Naive B cell (primary cell): ENCODE results near the gene RPS6KA4. TPM values are rescaled to one million over a fixed set of nuclear protein-coding genes. Genes with fewer than 3 reads are reported as not detected.

Source experiments
- ATAC-seq, 2 donors: fragments of 150-1000 bp; cut with Tn5 transposase; 2 replicates each; pipeline ENCODE4 v1.10.0; 2021; ENCODE audit warnings: low read depth in 2 of 2, mild to moderate bottlenecking in 2 of 2, moderate library complexity in 2 of 2
- DNase-seq: peaks from one replicate; pipeline ENCODE4 v3.0.0; 2022
- H3K27ac Mint-ChIP-seq, 6 donors: one replicate each; pipeline ENCODE4 v1.8.0; 2020 to 2022; ENCODE audit warnings: mild to moderate bottlenecking in 6 of 6, mixed read lengths in 6 of 6, moderate library complexity in 5 of 6, inconsistent platforms in 2 of 6
- H3K27me3 Mint-ChIP-seq, 3 donors: one replicate each; pipeline ENCODE4 v1.8.0; 2021 to 2022; ENCODE audit warnings: mixed read lengths in 3 of 3, mild to moderate bottlenecking in 1 of 3
- H3K36me3 Mint-ChIP-seq, 2 donors: one replicate each; pipeline ENCODE4 v1.8.0; 2020 to 2022; ENCODE audit warnings: mixed read lengths in 2 of 2, inconsistent platforms in 1 of 2, mild to moderate bottlenecking in 1 of 2
- H3K4me1 Mint-ChIP-seq, 3 donors: one replicate each; pipeline ENCODE4 v1.8.0; 2020 to 2022; ENCODE audit warnings: mixed read lengths in 3 of 3, inconsistent platforms in 1 of 3, mild to moderate bottlenecking in 1 of 3, moderate library complexity in 1 of 3
- H3K4me3 Mint-ChIP-seq, 8 donors: one replicate each; pipeline ENCODE4 v1.8.0; 2020 to 2022; ENCODE audit warnings: mild to moderate bottlenecking in 8 of 8, mixed read lengths in 8 of 8, moderate library complexity in 8 of 8, inconsistent platforms in 2 of 8
- H3K9me3 Mint-ChIP-seq, 7 donors: one replicate each; pipeline ENCODE4 v1.8.0; 2020 to 2022; ENCODE audit warnings: mixed read lengths in 7 of 7, mild to moderate bottlenecking in 5 of 7, inconsistent platforms in 2 of 7, moderate library complexity in 1 of 7
- polyA plus RNA-seq, 6 donors: library from polyadenylated mRNA; unstranded; fragments of 300-500 nt; fragmentation: Illumina TruSeq; gene quantifications; one replicate each; pipeline ENCODE4 v1.2.3, GENCODE V29; 2021; ENCODE audit warnings: low read depth in 6 of 6

RPS6KA4 gene
- polyA plus RNA-seq, 6 donors from 2014 or later = 1.1 to 8.3 (median 4.8) TPM

- Mint-ChIP-seq H3K36me3 (no peaks in the 10 kb centered on the region), H3K4me3 (no peak overlapping the region), H3K27ac (no peak overlapping the region), H3K27me3 (peaks cover 0 to 6% (median 6%) of the 10 kb centered on the region in 3 donors), H3K4me1 (peaks cover 5 to 19% (median 17%) of the 10 kb centered on the region in 3 donors), H3K9me3 (peaks cover 0 to 3% (median 0%) of the 10 kb centered on the region in 7 donors)
- ATAC-seq (no peak), DNase-seq (no peak)
Measured at GRCh38 chr11:64383580-64383979, 24.6 kb downstream of the RPS6KA4 start.

- H3K27ac Mint-ChIP-seq = no peak overlapping the region
- H3K4me1 Mint-ChIP-seq = peaks cover 5 to 19% (median 17%) of the 10 kb centered on the region in 3 donors
- ATAC-seq = no peak
Measured at GRCh38 chr11:64384028-64384737, 25.2 kb downstream of the RPS6KA4 start.

DNA sequence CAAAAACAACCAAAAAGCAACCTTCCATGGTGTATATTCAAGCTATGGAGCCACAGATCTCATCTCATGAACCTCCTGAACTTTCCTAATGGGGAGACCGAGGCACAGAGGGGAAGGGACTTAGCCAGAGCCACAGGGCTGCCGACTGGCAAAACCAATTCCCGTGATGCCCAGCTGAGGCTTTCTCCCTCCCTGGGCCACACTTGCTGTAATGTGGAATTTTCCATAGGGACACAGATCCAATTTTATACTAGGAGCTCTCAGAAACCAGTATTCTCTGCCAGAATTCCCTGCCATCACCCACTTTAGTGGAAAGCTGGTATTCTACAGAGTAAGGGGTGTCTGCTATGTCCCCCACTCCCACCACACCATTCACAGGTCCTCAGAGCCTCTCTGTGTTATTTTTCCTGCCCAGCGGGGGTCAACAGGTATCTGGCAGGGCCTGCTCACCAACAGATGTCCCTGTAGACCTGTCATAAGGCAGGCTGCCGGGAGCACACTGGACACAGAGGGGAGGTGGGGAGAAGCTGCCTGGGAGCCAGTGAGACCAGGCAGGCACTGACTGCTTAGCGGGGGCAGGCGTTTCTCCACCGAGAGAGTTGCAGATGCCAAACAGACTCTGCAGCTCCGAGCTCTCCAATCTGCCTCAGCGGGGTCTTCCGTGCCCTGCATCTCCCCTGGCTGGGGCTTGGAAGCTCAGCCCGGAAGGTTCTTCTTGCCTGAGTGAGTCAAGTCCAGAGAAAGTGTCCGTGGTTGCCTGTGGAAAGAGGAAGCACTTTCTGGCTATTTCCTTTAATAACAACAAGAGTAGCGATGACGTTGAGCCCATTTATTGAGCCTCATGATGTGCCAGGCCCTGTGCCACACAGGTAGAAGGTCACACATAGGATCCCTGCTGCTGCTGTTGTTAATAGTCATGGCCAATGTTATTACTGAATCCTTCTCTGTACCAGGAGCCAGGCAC is 26.3 kb downstream of the RPS6KA4 start:
- Mint-ChIP-seq H3K9me3 (peaks cover 0 to 11% (median 0%) of the 10 kb centered on the region in 7 donors), H3K27me3 (peaks cover 3 to 17% (median 6%) of the 10 kb centered on the region in 3 donors), H3K4me1 (peaks cover 8 to 20% (median 17%) of the 10 kb centered on the region in 3 donors), H3K27ac (peak overlapping the region in 2 of 6 donors; percentile 70 to 74), H3K4me3 (no peak overlapping the region), H3K36me3 (peaks cover 0 to 9% of the 10 kb centered on the region in 2 donors)
- DNase-seq (no peak), ATAC-seq (peak in 1 of 2 donors; percentile 21)

More at GRCh38 chr11:64384028-64384737, 25.2 kb downstream of the RPS6KA4 start:
- Mint-ChIP-seq H3K36me3 (no peaks in the 10 kb centered on the region), H3K9me3 (peaks cover 0 to 3% (median 0%) of the 10 kb centered on the region in 7 donors), H3K4me3 (no peak overlapping the region), H3K27me3 (peaks cover 1 to 7% (median 6%) of the 10 kb centered on the region in 3 donors)
- DNase-seq = no peak

GRCh38 chr11:64385945-64386704 is 27.2 kb downstream of the RPS6KA4 start:
- H3K36me3 Mint-ChIP-seq = peaks cover 0 to 12% of the 10 kb centered on the region in 2 donors
- H3K27ac Mint-ChIP-seq = peak overlapping the region in 2 of 6 donors; percentile 32 to 52
- peaks cover 0 to 12% (median 0%) of the 10 kb centered on the region in 7 donors for H3K9me3 Mint-ChIP-seq
- ATAC-seq (no peak), DNase-seq (no peak)
- H3K4me1 Mint-ChIP-seq = peaks cover 10 to 29% (median 17%) of the 10 kb centered on the region in 3 donors
- H3K4me3 Mint-ChIP-seq = peak overlapping the region in 1 of 8 donors; percentile 22
- H3K27me3 Mint-ChIP-seq = peaks cover 6 to 17% (median 8%) of the 10 kb centered on the region in 3 donors

GRCh38 chr11:64387916-64388315 is 29.0 kb downstream of the RPS6KA4 start:
- no peak overlapping the region for H3K4me3 Mint-ChIP-seq
- no peak overlapping the region for H3K27ac Mint-ChIP-seq
- peaks cover 6 to 17% (median 8%) of the 10 kb centered on the region in 3 donors for H3K27me3 Mint-ChIP-seq
- H3K36me3 Mint-ChIP-seq = peaks cover 0 to 12% of the 10 kb centered on the region in 2 donors
- H3K4me1 Mint-ChIP-seq = peaks cover 10 to 36% (median 17%) of the 10 kb centered on the region in 3 donors
- ATAC-seq = no peak
- H3K9me3 Mint-ChIP-seq = peaks cover 0 to 12% (median 0%) of the 10 kb centered on the region in 7 donors
- DNase-seq = no peak

DNA sequence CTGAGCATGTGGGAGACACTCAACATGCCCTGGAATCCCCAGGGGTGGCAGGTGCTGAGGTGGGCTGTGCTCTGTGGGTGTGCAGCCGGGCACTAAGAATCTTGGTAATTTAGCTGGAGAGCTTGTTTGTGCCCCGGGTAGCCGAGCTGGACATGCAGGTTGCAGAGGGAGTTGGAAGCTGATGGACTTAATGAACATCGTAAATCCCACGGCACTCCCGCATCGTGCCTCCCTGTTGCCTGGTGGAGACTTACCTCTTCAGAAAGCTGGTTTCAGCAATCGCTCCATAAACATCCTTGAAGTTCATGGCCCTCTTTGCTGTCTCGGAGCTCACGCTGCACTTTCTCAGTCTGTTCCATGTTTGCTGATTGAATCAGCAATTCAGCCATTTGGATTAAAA is 29.9 kb downstream of the RPS6KA4 start:
- H3K4me1 Mint-ChIP-seq = peaks cover 10 to 36% (median 17%) of the 10 kb centered on the region in 3 donors
- H3K9me3 Mint-ChIP-seq = peaks cover 0 to 12% (median 0%) of the 10 kb centered on the region in 7 donors
- H3K27me3 Mint-ChIP-seq = peaks cover 6 to 17% (median 8%) of the 10 kb centered on the region in 3 donors
- no peak overlapping the region for H3K4me3 Mint-ChIP-seq
- ATAC-seq (no peak), DNase-seq (no peak)
- no peak overlapping the region for H3K27ac Mint-ChIP-seq
- H3K36me3 Mint-ChIP-seq = peaks cover 0 to 12% of the 10 kb centered on the region in 2 donors

- ATAC-seq (no peak), DNase-seq (no peak)
- peaks cover 11 to 17% (median 13%) of the 10 kb centered on the region in 3 donors for H3K27me3 Mint-ChIP-seq
- H3K4me1 Mint-ChIP-seq = peaks cover 10 to 36% (median 17%) of the 10 kb centered on the region in 3 donors
- no peak overlapping the region for H3K4me3 Mint-ChIP-seq
- H3K36me3 Mint-ChIP-seq = peaks cover 0 to 12% of the 10 kb centered on the region in 2 donors
- H3K27ac Mint-ChIP-seq = peak overlapping the region in 1 of 6 donors; percentile 45
- H3K9me3 Mint-ChIP-seq = peaks cover 0 to 12% (median 0%) of the 10 kb centered on the region in 7 donors
Measured at GRCh38 chr11:64389851-64390250, 30.9 kb downstream of the RPS6KA4 start.

- Mint-ChIP-seq H3K27ac (peak overlapping the region in 1 of 6 donors; percentile 65), H3K4me3 (peak overlapping the region in 2 of 8 donors; percentile 56 to 59), H3K4me1 (peaks cover 6 to 34% (median 15%) of the 10 kb centered on the region in 3 donors), H3K9me3 (peaks cover 0 to 12% (median 0%) of the 10 kb centered on the region in 7 donors), H3K27me3 (peaks cover 17 to 22% (median 17%) of the 10 kb centered on the region in 3 donors), H3K36me3 (peaks cover 0 to 12% of the 10 kb centered on the region in 2 donors)
- ATAC-seq = no peak
- no peak for DNase-seq
Measured at GRCh38 chr11:64390558-64390957, 31.6 kb downstream of the RPS6KA4 start.

GRCh38 chr11:64391839-64392238 is 32.9 kb downstream of the RPS6KA4 start:
- ATAC-seq (no peak), DNase-seq (no peak)
- Mint-ChIP-seq H3K9me3 (peaks cover 0 to 12% (median 0%) of the 10 kb centered on the region in 7 donors), H3K36me3 (peaks cover 0 to 12% of the 10 kb centered on the region in 2 donors), H3K4me3 (no peak overlapping the region), H3K4me1 (peaks cover 8 to 31% (median 11%) of the 10 kb centered on the region in 3 donors), H3K27ac (no peak overlapping the region), H3K27me3 (peaks cover 18 to 30% (median 19%) of the 10 kb centered on the region in 3 donors)

DNA sequence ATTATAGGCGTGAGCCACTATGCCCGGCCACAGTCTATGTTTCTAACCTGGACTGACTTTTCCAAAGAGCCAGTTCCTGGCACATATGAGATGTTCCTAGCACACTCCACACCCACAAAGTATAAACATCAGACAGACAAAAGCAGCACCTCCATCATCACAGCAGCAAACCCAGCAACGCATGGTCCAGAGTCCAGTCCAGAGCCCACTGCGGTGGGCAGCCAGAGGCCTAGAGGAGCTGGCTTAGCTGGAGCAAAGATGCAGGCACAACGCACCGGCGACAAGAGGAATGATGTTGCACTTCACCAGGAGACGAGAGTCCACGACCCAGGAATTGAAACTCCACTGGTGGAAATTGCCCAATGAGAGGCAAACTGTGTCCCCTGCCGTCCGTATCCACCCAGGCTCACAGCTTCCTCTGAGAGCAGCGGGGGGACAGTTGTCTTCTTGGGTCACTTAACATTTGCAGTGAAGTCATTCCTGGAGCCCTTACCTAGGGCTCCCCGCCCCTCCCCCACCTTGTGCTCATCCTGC is 36.6 kb downstream of the RPS6KA4 start:
- DNase-seq (no peak), ATAC-seq (no peak)
- Mint-ChIP-seq H3K4me1 (peaks cover 4 to 22% (median 9%) of the 10 kb centered on the region in 3 donors), H3K27ac (no peak overlapping the region), H3K36me3 (no peaks in the 10 kb centered on the region), H3K4me3 (peak overlapping the region in 1 of 8 donors; percentile 66), H3K9me3 (no peaks in the 10 kb centered on the region), H3K27me3 (peaks cover 13 to 22% (median 13%) of the 10 kb centered on the region in 3 donors)

- Mint-ChIP-seq H3K4me1 (peaks cover 4 to 17% (median 9%) of the 10 kb centered on the region in 3 donors), H3K27me3 (peaks cover 13 to 19% (median 18%) of the 10 kb centered on the region in 3 donors), H3K36me3 (no peaks in the 10 kb centered on the region), H3K4me3 (no peak overlapping the region), H3K9me3 (no peaks in the 10 kb centered on the region), H3K27ac (peak overlapping the region in 1 of 6 donors; percentile 22)
- ATAC-seq (no peak), DNase-seq (no peak)
Measured at GRCh38 chr11:64396079-64396591, 37.2 kb downstream of the RPS6KA4 start.

- H3K36me3 Mint-ChIP-seq = no peaks in the 10 kb centered on the region
- DNase-seq = no peak
- H3K4me3 Mint-ChIP-seq = no peak overlapping the region
- peaks cover 14 to 25% (median 21%) of the 10 kb centered on the region in 3 donors for H3K27me3 Mint-ChIP-seq
- no peak for ATAC-seq
- peaks cover 4 to 10% (median 9%) of the 10 kb centered on the region in 3 donors for H3K4me1 Mint-ChIP-seq
- no peaks in the 10 kb centered on the region for H3K9me3 Mint-ChIP-seq
- no peak overlapping the region for H3K27ac Mint-ChIP-seq
Measured at GRCh38 chr11:64400102-64400501, 41.1 kb downstream of the RPS6KA4 start.
